Measurements from ENCODE around the gene TRAK2.

GRCh38 chr2:201353116-201353515, 98.1 kb downstream of the TRAK2 start:
- no peak for TF ChIP-seq POLR2A (IDR thresholded peaks at IDR 0.05; ENCODE audit: low read depth, low read length)
- TF ChIP-seq POLR2AphosphoS5 (IDR thresholded peaks at IDR 0.05; ENCODE audit: low read depth, low read length): no peak
- TF ChIP-seq TAF1 (IDR thresholded peaks at IDR 0.05; ENCODE audit: borderline replicate concordance, low read depth, low read length): no peak

Data from GM12892 (cell line).